NCI-H1092 (cell line): Measurements from ENCODE around the gene EEF1G.
A peak's percentile ranks its signal among the peaks of the same experiment; 100 is the strongest.
"Not testable (repeated sequence)": the region's sequence is repeated elsewhere in the genome, so short reads cannot be mapped to it uniquely, and the experiment has no call there.

Experiments
- DNase-seq: peaks from one replicate; lab custom pipeline; 2025; lab: John Stamatoyannopoulos, UW

Gene EEF1G

DNA sequence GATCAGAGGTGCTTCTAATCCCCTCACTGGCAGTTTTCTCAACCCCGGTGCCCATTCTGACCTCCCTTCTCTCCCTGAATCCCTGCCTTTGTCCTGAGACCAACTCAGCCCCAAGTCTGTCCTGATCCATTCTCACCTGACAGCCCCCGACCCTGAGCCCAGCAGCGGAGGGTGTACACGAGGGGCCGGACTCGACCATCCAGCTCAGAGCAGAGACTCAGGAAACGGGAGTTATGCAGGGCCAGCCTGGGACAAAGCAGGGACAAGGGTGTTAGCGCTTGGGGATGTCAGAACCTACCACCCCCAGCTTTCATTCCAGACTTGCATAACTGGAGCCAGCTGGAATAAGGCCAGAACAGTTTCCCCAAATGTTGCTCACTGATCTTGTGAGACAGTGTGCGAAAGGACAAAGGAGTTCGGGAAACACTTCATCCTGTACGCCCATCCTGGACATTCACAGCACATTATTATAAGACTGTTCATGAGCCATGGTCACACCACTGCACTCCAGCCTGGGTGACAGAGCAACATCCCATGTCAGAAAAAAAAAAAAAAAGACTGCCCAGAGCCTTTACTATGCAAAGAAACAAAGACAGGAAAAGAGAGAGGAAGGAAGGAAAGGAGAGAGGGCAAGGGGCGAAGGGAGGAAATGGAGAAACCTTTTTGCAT, 3.5 kb upstream of the EEF1G start:
- no peak for DNase-seq

DNA sequence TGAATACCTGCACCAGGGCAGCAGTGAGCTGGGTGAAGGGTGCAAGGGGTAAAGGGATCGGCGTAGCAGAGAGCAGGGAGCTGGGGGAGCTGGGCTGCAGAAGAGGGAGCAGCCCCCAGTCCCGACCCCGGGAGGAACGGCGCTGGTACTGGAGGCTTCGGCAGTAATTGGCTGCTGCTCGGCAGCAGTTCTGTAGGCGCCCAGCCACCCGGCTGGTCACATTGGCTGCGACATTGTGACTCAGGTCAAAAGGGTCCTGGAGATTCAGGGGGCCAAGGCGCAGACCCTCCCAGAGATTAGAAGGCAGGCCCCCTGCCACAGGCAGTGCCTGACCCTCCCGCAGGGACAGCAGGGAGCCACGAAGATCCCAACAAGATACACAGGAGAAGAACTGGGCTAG, 2.1 kb upstream of the EEF1G start:
- DNase-seq, result no peak

DNA sequence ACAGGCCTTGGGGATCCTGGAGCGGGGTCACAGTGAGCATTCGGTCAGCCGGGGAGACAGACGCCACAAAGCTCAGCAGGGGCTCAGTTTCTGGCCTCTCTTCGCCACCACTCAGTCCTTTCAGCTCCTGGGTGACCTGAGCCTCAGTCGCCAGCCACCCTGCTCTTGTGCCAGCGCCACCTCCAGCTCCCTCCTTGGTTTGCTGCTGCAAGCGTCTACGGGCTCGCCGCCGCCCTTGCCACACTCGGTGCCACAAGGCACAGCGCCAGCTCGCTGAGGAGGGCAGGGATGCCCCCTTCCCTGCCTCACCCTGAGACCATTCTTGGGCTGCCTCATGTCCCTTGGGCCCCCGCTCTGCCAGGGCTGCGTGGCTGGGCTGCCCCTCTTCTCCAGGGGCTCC, 1.5 kb upstream of the EEF1G start:
- DNase-seq, result no peak

DNA sequence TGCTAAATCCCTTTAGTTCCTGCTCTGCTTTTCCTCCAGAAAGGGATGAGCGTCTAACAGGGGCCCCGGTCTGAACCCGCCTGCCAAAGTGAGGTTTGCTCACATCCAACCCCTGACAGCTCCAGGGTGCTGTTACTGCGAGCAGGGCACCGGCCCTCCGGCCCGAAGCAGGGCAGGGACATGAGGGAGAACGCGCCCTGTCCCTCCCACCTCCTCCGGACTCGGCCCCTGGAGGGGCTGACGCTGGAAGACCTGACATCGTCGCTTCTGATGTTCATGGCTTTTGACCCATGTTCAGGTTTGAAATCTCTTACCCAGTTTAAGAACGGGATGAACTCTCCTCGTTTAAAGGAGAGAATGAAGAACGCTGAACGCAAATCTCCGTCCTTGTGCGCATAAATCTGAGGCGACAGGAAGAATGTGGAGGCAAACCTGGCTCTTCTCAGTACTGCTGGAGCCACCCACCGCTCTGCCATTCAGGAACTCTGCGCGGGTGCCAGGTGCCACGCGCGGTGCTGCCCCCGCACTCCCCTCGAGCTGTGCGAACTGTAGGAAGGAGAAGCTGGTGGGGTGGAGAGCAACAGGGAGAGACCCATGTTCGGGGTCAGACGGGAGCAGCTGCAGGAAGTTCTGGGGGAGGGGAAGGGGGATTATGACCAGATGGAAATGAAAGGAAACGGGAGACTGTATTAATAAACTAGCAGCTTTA, 826 bp upstream of the EEF1G start:
- DNase-seq, result peak; percentile 23

GRCh38 chr11:62573006-62573591, 592 bp downstream of the EEF1G start:
- no peak for DNase-seq

GRCh38 chr11:62572431-62572830, 1.3 kb downstream of the EEF1G start:
- DNase-seq, result no peak

DNA sequence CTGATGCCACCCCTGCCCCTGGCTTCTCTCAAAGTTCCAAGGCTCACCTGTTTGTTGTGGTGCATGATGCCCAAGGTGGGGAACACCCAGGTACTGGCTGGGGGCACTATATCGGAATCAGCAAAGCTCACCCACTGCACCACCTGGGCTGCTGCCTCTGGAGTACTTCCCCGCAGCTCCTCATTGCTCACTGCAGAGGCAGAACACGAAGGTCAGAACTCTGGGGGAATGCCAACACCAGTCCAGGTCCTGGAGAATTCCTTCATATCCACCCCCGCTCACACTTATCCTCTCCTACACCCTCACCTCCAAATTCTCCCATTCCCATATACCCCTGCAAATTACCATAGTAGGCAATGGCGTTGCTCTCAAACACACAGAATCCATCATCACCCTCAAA, 2.2 kb downstream of the EEF1G start:
- not testable (repeated sequence) for DNase-seq

GRCh38 chr11:62570903-62571302, 2.8 kb downstream of the EEF1G start:
- not testable (repeated sequence) for DNase-seq

- DNase-seq, result no peak
These were observed 4.1 kb downstream of the EEF1G start for GRCh38 chr11:62569611-62570010.

- DNase-seq, result no peak
These were observed 6.6 kb downstream of the EEF1G start for GRCh38 chr11:62567018-62567633.

- no peak for DNase-seq
These were observed 7.4 kb downstream of the EEF1G start for GRCh38 chr11:62566247-62566646.

DNA sequence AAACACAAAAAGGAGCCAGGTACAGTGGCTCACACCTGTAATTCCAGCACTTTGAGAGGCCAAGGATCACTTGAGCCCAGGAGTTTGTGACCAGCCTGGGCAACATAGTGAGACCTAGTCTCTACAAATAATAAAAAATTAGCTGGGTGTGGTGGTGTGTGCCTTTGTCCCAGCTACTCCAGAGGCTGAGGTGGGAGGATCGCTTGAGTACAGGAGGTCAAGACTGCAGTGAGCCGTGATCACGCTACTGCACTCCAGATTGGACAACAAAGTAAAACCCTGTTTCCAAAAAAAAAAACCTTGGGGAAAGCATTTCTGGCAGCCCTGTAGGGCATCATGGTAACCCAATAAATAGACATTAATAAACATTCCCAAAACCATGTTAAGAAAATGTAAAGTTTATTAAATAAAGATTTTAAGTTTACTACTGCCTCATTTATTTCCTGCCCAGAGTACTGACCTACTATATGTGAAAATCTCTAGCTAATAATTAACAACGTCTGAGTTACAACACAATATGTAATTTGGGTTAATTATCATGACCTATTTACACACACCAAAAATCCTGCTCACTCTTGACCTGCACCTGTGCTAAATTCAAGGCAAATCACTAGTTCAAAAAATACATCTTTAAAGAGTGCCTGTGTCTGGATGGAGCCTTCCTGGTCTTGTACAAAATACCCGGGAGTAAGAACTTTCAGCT, 8.4 kb downstream of the EEF1G start:
- DNase-seq, result no peak

- not testable (repeated sequence) for DNase-seq
These were observed 11.9 kb downstream of the EEF1G start for GRCh38 chr11:62561677-62562230.

DNA sequence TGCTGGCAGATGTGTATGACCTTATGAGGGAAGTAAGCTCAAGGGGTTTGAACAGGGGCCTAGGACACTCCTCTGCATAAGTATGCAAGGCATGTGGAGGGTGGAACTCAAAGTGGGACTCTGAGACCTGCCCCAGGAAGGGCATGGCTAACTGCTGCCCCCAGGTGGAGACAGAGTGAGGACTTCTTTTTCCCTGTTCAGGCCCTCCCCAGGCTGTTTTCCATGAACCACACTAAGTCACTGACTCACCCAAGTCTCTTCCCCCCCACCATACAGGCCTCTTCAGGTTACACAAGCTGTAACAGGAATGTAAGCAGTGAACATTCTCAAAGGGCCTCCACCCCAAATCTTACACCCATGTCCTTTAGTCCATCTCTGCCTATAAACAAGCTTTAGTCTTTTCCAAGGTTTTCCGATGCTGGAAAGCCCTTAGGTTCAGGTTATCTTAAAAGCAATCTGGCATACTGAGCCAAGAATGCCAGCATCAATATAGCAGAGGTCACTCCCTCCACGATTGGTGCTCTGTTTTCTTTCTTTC, 13.1 kb downstream of the EEF1G start:
- DNase-seq, result no peak

DNA sequence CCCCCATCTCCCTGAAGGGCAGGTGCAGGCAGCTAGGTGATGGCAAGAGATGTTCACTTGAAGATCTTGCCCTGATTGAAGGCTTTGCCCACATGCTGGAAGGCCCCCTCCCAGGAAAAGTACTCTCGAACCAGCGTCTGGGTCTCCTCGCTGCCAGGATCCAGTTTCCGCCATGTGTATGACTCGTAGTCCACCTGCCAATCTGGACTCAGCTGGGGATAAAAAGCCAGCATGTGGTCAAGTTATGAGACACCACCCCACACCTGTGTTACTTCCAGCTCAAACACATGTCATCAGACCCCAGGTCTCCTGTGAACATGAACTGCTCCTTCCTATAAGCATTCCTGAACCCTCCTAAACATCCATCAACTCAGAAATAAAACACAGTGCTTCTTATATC, 14.1 kb downstream of the EEF1G start:
- DNase-seq, result not testable (repeated sequence)

DNA sequence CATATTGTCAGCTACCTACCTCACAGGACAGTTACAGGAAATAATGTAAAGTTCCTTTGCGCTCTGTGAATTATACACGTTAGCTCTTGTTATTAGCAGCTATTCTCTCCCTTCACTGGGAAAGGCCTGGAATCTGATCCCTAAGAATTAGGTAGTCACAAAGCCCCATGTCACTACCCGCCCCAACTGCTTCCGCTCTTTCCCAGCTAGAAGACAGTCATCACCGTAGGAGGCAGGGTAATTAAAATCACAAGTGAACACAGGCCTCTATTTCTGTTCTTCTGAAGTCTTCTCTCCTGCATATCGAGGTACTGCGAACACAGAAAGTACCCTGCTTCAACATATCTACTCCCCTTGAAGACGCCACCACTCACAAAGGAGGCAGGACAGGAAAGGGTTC, 14.5 kb downstream of the EEF1G start:
- no peak for DNase-seq

- no peak for DNase-seq
These were observed 15.0 kb downstream of the EEF1G start for GRCh38 chr11:62558669-62559068.

DNA sequence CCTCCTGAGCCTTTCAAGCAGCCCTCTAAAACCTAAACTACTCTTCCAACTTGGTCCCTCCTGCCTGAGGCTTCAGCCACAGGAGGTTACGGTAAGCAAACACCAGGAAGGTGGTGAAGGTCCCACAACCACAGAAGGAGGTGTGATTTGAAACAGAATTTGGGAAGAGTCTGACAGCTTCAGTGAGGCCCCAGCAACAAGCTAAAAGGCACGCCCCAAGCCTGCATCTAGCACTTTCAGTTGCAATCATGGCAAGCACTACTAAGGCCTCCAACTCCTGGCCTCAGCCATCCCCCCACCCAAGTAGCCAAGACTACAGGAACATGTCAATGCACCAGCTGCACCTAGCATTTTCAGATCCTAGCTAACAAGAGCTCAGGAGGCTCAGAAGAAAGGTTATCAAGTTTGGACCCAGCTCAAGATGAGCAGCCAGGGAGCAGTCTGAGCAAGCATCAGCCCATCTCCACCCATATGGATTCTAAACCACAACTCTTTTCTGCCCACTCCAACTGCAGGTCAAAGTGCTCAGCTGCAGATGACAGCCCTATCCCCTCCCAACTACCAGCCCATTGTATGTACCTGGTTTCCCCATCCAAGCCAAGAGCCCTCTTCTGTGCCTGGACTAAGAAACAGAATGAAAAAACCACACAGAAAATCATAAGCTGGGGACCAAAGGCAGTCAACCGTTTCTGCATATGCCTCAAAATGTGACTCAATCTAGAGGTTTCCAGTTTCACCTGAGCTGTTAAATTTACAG, 16.6 kb downstream of the EEF1G start:
- no peak for DNase-seq

- no peak for DNase-seq
These were observed 17.4 kb downstream of the EEF1G start for GRCh38 chr11:62556108-62556874.

GRCh38 chr11:62555464-62556107, 18.1 kb downstream of the EEF1G start:
- DNase-seq, result no peak
